Stomach (tissue), 4 donors: Measurements from ENCODE around the gene RMND5A.

Experiments used
- CTCF ChIP-seq, 7 experiments: fragments of 450-650 bp in 4 of 7; fragments of 200-600 bp in 3 of 7; sonication (generic) in 3 of 7; IDR thresholded peaks; one replicate each; pipeline ENCODE4 v1.5.1; 2016 to 2019; ENCODE audit warnings: antibody characterized with exemption in 7 of 7, control low read depth in 2 of 7, mild to moderate bottlenecking in 1 of 7
- POLR2AphosphoS5 ChIP-seq, 3 donors: sonication (generic); formaldehyde crosslinking; IDR thresholded peaks; one replicate each; pipeline ENCODE4 v1.6.1; 2016; ENCODE audit warnings: antibody characterized with exemption in 3 of 3

DNA sequence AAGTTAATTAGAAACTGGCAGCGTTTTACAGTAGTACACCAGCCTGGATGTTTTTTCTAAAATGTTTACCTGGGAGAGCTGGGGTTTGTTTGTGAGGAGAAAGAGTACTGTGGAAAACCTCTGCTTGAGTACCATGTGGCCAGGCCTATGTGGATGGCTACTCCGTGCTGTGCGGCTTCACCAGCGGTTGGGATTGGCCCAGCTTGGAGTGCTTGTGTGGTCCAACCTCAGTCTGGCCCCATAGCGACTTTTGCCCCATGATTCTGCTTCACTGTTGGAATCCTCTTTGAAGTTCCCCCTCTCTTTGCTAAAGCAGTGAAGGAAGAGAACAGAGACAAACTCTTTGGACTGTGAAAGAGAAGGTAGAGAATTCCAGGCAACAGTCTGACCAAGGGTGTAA lies 54.8 kb downstream of the RMND5A start:
- TF ChIP-seq POLR2AphosphoS5 (IDR thresholded peaks at IDR 0.05) (no peak), CTCF (IDR thresholded peaks at IDR 0.05) (no peak)
